Breast epithelium (tissue), 4 donors: Measurements from ENCODE around the gene ABHD16B. TPM values are rescaled to one million over a fixed set of nuclear protein-coding genes. Genes with fewer than 3 reads are reported as not detected.
"Not testable (repeated sequence)": the region's sequence is repeated elsewhere in the genome, so short reads cannot be mapped to it uniquely, and the experiment has no call there.

Experiments
- DNase-seq, 2 donors: peaks; one replicate each; pipeline ENCODE4 v3.0.0-alpha.2; 2019; ENCODE audit warnings: low spot score in 2 of 2
- H3K27ac ChIP-seq, 2 donors: fragments of 200-600 bp; sonication (generic) in 1 of 2; one replicate each; pipeline ENCODE4 v1.5.1; 2016 to 2019; ENCODE audit warnings: mild to moderate bottlenecking in 1 of 2
- H3K27me3 ChIP-seq, 2 donors: fragments of 200-600 bp; sonication (generic) in 1 of 2; one replicate each; pipeline versions ENCODE4 v1.5.1 to v1.6.0; 2017 to 2019; ENCODE audit warnings: control low read depth in 1 of 2, mild to moderate bottlenecking in 1 of 2
- H3K36me3 ChIP-seq: fragments of 200-600 bp; one replicate; pipeline ENCODE4 v1.5.1; 2019
- H3K4me1 ChIP-seq, 2 donors: fragments of 200-600 bp; sonication (generic); one replicate each; pipeline ENCODE4 v1.5.1; 2016 to 2019; ENCODE audit warnings: control low read depth in 1 of 2
- H3K4me3 ChIP-seq, 3 donors: fragments of 200-600 bp; sonication (generic); 1 replicate in 2 of 3; 2 replicates in 1 of 3; pipeline ENCODE4 v1.5.1; 2016 to 2019; ENCODE audit warnings: mild to moderate bottlenecking in 3 of 3, moderate library complexity in 2 of 3
- H3K9me3 ChIP-seq, 2 donors: fragments of 200-600 bp; sonication (generic) in 1 of 2; one replicate each; pipeline ENCODE4 v1.5.1; 2016 to 2019; ENCODE audit warnings: control low read depth in 1 of 2
- POLR2A ChIP-seq: fragments of 450-650 bp; IDR thresholded peaks from one replicate; pipeline ENCODE4 v1.6.1; 2016; ENCODE audit warnings: antibody characterized with exemption, mild to moderate bottlenecking, moderate library complexity
- POLR2AphosphoS5 ChIP-seq, 3 donors: sonication (generic); formaldehyde crosslinking; IDR thresholded peaks; one replicate each; pipeline ENCODE4 v1.6.1; 2017; ENCODE audit warnings: antibody characterized with exemption in 3 of 3
- intact Hi-C: fragments of 100-400 bp; cut with DNase I; formaldehyde crosslinking; loops from one replicate; pipeline ENCODE4 v1.15.1; 2023; ENCODE audit warnings: low total_unique reads
- total RNA-seq, 3 donors: library from RNA; depleted of rRNA; stranded (reverse); fragments of >200 nt; gene quantifications; one replicate each; pipeline ENCODE4 v1.1.0, GENCODE V29; 2016
- TF ChIP-seq, protein P1 (sequence below), 3 donors: fragments of 450-650 bp; IDR thresholded peaks; one replicate each; pipeline ENCODE4 v1.5.1; 2016 to 2017; ENCODE audit warnings: antibody characterized with exemption in 3 of 3, mild to moderate bottlenecking in 3 of 3, moderate library complexity in 3 of 3

Gene ABHD16B
- total RNA-seq, 3 donors from 2014 or later: not detected

DNA sequence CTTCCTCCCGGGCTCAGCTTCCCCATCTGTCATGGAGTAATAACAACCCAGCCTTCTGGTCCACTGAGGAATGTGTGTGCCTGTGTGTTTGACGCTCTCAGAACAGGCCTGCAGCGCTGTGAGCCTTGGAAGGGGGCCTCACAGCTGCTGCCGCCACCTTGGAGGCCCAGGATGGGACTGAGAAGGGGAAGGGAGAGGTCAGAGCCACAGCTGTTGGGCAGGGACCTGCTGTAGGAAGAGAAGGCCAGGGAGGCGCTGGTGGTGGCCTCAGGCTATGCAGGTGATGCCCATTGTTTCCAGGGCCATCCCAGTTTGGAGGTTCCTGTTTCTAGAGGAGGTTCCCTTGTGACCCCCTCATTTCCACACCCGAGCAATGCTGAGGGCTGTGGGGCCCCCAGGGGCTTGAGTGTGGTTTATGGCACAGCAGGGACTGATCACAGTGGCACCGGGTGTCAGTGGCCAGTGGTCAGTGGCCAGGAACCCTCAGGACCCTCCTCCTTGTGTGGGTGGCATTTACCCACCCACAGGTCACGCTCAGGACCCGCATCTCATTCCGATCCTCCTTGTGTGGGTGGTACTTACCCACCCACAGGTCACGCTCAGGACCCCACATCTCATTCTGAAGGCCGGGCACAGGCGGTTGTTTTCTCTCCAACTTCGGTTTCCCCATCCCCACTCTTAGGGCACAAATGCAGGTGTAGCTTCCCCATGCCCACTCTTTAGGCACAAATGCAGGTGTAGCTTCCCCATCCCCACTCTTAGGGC is 17.8 kb downstream of the ABHD16B start:
- TF ChIP-seq POLR2A (no peak), POLR2AphosphoS5 (IDR thresholded peaks at IDR 0.05) (no peak)
- TF ChIP-seq, protein P1, sequence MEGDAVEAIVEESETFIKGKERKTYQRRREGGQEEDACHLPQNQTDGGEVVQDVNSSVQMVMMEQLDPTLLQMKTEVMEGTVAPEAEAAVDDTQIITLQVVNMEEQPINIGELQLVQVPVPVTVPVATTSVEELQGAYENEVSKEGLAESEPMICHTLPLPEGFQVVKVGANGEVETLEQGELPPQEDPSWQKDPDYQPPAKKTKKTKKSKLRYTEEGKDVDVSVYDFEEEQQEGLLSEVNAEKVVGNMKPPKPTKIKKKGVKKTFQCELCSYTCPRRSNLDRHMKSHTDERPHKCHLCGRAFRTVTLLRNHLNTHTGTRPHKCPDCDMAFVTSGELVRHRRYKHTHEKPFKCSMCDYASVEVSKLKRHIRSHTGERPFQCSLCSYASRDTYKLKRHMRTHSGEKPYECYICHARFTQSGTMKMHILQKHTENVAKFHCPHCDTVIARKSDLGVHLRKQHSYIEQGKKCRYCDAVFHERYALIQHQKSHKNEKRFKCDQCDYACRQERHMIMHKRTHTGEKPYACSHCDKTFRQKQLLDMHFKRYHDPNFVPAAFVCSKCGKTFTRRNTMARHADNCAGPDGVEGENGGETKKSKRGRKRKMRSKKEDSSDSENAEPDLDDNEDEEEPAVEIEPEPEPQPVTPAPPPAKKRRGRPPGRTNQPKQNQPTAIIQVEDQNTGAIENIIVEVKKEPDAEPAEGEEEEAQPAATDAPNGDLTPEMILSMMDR (IDR thresholded peaks at IDR 0.05): no peak
- H3K4me1 ChIP-seq: no peaks in the 10 kb centered on the region
- no peaks in the 10 kb centered on the region for H3K27me3 ChIP-seq
- no peak overlapping the region for H3K4me3 ChIP-seq
- H3K36me3 ChIP-seq: peaks cover 13% of the 10 kb centered on the region
- H3K9me3 ChIP-seq: no peaks in the 10 kb centered on the region
- intact Hi-C loops: no loop called here
- no peak overlapping the region for H3K27ac ChIP-seq
- DNase-seq: no peak

DNA sequence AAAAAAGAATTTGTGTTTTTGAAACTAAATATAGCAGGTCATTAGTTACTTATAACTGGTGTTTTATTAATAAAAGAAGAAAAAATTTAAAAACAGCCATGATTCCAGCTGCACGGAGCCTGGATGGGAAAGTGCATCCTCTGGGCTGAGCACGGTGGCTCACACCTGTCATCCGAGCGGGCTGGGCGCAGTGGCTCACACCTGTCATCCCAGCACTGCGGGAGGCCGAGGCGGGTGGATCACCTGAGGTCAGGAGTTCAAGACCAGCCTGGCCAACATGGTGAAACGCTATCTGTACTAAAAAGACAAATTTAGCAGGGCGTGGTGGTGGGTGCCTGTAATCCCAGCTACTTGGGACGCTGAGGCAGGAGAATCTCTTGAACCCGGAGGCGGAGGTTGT is 19.6 kb downstream of the ABHD16B start:
- intact Hi-C loops: loop anchor here (1.0 kb wide), 1 partner anchor 45 kb away; no protein-coding TSS in a partner anchor

DNA sequence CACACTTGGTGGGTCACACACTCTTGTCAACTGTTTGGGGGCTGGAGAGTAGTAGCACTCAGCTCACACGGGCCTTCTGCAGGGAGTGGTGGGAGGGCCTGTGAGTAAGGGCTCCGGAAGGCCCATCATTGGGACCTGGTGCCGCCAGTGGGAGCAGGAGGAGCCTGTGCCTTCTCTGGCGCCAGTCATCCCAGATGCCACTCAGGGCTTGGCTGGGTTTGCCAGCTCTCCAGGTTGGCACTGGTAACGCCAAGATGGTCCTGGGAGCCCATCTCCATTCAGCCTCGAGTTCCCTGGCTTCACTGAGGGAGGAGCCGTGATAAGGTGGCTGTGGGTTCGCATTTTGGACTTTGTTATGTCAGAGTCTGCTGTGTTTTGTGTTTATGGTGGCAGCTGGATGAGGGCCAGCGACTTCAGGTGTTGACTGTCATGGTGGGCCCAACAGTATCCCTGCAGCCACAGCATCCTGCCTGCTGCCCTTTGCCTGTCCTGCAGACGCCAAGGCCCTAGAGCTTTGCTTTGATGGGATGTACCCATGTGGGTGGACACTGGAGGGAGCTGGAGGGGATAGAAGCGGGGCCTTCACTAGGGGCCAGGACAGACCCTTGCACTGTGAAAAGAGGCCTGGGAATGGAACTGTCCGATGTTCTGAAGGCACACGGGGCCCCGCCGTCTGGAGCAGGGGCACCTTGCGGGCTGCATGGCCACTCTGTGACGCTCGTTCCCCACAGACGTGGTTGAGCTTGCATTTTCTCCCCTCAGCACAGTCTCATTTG is 20.3 kb downstream of the ABHD16B start:
- TF ChIP-seq POLR2AphosphoS5 (IDR thresholded peaks at IDR 0.05) (no peak), POLR2A (no peak)
- TF ChIP-seq, protein P1 (IDR thresholded peaks at IDR 0.05): no peak
- Histone ChIP-seq H3K27ac (no peak overlapping the region), H3K9me3 (no peaks in the 10 kb centered on the region), H3K4me1 (no peaks in the 10 kb centered on the region), H3K36me3 (peaks cover 5% of the 10 kb centered on the region), H3K4me3 (no peak overlapping the region), H3K27me3 (no peaks in the 10 kb centered on the region)
- intact Hi-C loops: loop anchor here (1.0 kb wide), 1 partner anchor 45 kb away; no protein-coding TSS in a partner anchor
- no peak for DNase-seq

More for the DNA sequence above, 19.6 kb downstream of the ABHD16B start:
- H3K4me3 ChIP-seq, H3K4me1 ChIP-seq, H3K9me3 ChIP-seq, DNase-seq, H3K27me3 ChIP-seq, H3K27ac ChIP-seq: not testable (repeated sequence)
- peaks cover 12% of the 10 kb centered on the region for H3K36me3 ChIP-seq

DNA sequence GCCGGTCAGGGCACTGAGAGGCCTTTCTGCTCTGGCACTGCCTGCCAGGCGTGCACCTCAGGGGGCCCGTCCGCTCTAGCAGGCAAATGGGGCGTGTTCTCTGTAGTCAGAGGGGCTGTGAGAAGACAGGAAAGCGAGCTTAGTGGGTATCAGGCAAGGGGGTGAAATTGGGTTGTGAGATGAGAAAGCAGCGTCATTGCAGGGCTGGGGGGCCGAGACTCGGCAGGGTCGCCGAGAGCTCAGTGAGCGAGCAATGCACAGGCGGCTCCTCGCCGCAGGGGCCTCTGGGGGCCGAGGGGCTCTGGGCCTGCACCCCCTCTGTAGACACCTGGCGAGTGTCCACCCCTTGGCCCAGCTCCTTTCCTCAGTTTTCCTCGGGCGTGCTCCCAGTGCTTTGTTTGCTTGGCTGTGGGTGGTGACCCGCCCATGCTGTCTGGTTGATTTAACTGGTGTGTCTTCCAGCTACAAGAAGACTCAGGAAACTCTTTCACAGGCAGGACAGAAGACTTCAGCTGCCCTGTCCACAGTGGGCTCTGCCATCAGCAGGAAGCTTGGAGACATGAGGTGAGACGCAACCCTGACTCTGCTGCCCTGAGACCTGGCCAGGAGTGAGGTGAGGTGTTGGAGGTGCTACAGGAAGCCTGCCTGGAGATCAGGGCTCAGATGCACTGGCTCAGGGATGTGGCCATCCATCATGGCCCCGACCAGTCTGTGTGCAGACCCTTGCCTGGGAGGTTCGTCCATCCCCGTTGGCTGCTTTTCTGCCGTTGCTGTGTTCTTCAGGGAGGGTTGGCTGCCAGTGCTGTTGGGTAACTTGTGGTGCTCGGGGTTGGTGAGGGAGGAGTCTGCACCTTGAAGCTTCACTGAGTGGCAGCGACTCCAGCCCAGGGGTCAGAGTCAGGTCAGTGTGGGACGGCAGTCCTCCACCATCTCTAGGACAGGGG is 21.2 kb downstream of the ABHD16B start:
- Histone ChIP-seq H3K36me3 (peaks cover 4% of the 10 kb centered on the region), H3K4me3 (no peak overlapping the region), H3K9me3 (no peaks in the 10 kb centered on the region), H3K27ac (no peak overlapping the region), H3K4me1 (no peaks in the 10 kb centered on the region), H3K27me3 (no peaks in the 10 kb centered on the region)
- no peak for DNase-seq
- intact Hi-C loops: no loop called here
- TF ChIP-seq, protein P1 (IDR thresholded peaks at IDR 0.05): no peak
- TF ChIP-seq POLR2A: no peak
- no peak for TF ChIP-seq POLR2AphosphoS5 (IDR thresholded peaks at IDR 0.05)

DNA sequence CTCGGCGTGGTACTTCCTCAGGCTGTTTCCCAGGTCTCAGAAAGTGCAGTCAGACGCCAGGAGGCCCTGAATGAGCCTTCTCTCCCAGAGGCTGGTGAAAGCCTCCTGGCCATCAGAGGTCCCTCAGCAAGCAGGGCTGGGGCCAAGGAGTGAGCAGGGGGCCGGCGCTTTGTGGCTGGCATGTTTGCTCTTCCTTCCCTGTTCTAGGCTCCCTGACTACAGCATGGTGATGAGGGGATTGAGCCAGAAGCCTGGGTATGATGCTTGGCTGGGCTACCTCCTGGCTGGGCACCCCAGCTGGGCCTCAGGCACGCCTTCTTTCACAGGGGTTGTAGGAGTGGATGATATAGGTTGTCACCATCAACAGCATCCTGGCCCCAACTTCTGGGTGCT is 21.9 kb downstream of the ABHD16B start:
- Histone ChIP-seq H3K4me3 (no peak overlapping the region), H3K27ac (no peak overlapping the region), H3K9me3 (no peaks in the 10 kb centered on the region), H3K36me3 (peaks cover 4% of the 10 kb centered on the region), H3K27me3 (no peaks in the 10 kb centered on the region), H3K4me1 (no peaks in the 10 kb centered on the region)
- no peak for DNase-seq
- intact Hi-C loops: no loop called here
- TF ChIP-seq, protein P1 (IDR thresholded peaks at IDR 0.05): no peak
- no peak for TF ChIP-seq POLR2A
